Subcutaneous adipose tissue (tissue), 4 donors: ENCODE results near the gene DPP6. TPM values are rescaled to one million over a fixed set of nuclear protein-coding genes. Genes with fewer than 3 reads are reported as not detected.

Source experiments
- total RNA-seq, 4 donors: library from RNA; depleted of rRNA; stranded (reverse); fragments of >200 nt; gene quantifications; one replicate each; pipeline ENCODE4 v1.1.0, GENCODE V29; 2016
- TF ChIP-seq, protein P1 (sequence below): fragments of 450-650 bp; IDR thresholded peaks from one replicate; pipeline ENCODE4 v1.5.1; 2016; ENCODE audit warnings: low read depth, mild to moderate bottlenecking, control low read depth, antibody characterized with exemption, moderate library complexity

The DPP6 gene
- total RNA-seq, 4 donors from 2014 or later: 0.19 to 2.0 (median 0.85) TPM; not detected in 1

DNA sequence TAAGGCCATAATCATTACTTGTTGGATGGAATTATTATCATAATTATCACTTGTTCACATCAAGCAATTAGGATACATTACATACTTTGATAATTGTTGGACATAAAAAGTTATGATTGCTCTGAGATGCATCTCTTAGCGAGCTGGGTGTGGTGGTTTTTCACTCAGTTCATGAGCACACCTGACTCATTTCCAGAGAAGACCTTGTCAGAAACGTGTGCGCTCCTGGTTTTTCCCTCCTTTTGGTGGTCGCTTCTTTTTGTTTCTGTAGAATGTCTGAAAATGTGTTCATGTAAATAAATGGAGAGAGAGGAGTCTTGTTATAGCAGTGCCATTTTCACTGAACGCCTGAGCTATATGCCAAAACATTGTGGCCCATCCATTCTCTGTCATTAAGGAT is 809.4 kb downstream of the DPP6 start:
- TF ChIP-seq, protein P1, sequence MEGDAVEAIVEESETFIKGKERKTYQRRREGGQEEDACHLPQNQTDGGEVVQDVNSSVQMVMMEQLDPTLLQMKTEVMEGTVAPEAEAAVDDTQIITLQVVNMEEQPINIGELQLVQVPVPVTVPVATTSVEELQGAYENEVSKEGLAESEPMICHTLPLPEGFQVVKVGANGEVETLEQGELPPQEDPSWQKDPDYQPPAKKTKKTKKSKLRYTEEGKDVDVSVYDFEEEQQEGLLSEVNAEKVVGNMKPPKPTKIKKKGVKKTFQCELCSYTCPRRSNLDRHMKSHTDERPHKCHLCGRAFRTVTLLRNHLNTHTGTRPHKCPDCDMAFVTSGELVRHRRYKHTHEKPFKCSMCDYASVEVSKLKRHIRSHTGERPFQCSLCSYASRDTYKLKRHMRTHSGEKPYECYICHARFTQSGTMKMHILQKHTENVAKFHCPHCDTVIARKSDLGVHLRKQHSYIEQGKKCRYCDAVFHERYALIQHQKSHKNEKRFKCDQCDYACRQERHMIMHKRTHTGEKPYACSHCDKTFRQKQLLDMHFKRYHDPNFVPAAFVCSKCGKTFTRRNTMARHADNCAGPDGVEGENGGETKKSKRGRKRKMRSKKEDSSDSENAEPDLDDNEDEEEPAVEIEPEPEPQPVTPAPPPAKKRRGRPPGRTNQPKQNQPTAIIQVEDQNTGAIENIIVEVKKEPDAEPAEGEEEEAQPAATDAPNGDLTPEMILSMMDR: no peak

GRCh38 chr7:154862153-154862791 is 810.1 kb downstream of the DPP6 start:
- TF ChIP-seq, protein P1: no peak

- TF ChIP-seq, protein P1: no peak
Observed at GRCh38 chr7:154863766-154864522, 811.7 kb downstream of the DPP6 start.

- TF ChIP-seq, protein P1: no peak
Observed at GRCh38 chr7:154864523-154864891, 812.3 kb downstream of the DPP6 start.

GRCh38 chr7:154865984-154866685 is 813.9 kb downstream of the DPP6 start:
- TF ChIP-seq, protein P1: no peak

DNA sequence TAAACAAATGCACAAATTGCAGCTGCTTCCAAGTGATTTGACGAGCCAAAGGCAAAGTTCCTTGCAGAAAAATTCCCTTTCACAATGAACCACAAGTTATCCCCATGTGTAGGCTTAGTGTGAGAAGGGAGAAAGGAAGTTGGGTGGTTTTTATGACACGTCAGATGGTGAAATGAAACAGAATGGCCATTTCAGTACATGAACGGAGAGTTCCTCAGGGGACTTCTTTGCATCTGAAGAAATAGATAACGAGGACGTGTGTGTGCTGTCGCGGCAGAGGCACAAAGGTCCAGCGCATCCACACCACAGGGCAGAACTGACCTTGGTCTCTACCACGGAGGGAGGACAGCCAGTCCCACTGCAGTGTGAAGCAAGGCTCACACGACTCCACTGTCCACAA is 814.9 kb downstream of the DPP6 start:
- TF ChIP-seq, protein P1: no peak

DNA sequence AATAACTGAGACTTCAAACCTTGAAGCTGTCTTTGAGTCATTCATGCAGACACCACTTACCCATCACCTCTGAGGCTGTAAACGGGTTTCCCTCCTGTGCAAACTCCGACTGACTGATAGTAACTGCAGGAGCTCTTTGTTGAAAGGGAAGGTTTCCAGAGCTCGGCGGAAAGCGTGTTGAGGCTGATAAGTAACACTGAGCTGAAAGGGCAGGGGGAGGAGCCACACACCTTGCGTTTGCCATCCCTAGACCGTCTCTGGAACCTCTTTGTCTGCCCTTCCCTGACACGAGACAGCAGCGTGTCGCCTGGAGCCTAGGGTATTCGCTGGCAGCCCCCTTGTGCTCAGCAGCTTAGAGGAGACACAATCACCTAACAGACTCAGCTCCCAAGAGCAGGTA is 816.7 kb downstream of the DPP6 start:
- TF ChIP-seq, protein P1: no peak
